BJ (cell line): ENCODE measurements around the gene MORN5. TPM values are rescaled to one million over a fixed set of nuclear protein-coding genes. Genes with fewer than 3 reads are reported as not detected.

Experiments
- CTCF ChIA-PET: fragments of 350-600 bp; formaldehyde crosslinking; extraction: SDS; loops from one replicate; lab custom pipeline; 2021; ENCODE audit warnings: antibody characterized with exemption, inconsistent platforms; lab: Yijun Ruan, JAX
- POLR2A ChIA-PET: fragments of 300-600 bp; sonication (Branson Sonifier 250); formaldehyde crosslinking; extraction: SDS; loops from one replicate; lab custom pipeline; 2021; ENCODE audit warnings: antibody characterized with exemption; lab: Charles Lee
- DNase-seq: peaks from one replicate; pipeline ENCODE4 v3.0.0-alpha.2; 2011; ENCODE audit warnings: low read depth
- H3K27me3 ChIP-seq: 2 replicates; pipeline ENCODE4 v1.6.0; 2011; ENCODE audit warnings: low read length; ENCODE audit not compliant: control insufficient read depth, insufficient read depth
- H3K36me3 ChIP-seq: 2 replicates; pipeline ENCODE4 v1.5.1; 2011; ENCODE audit warnings: low read length; ENCODE audit not compliant: control insufficient read depth, insufficient read depth
- H3K4me3 ChIP-seq: 2 replicates; pipeline ENCODE4 v1.5.1; 2011; ENCODE audit warnings: low read depth, mild to moderate bottlenecking, control low read depth, low read length
- polyA plus RNA-seq: library from polyadenylated mRNA; depleted of rRNA; stranded (reverse); fragments of >200 nt; gene quantifications from 2 replicates; pipeline ENCODE4 v1.2.3, GENCODE V29; 2011
- TF ChIP-seq, protein P1 (sequence below): IDR thresholded peaks from 2 replicates; pipeline ENCODE4 v1.5.1; 2011; ENCODE audit warnings: low read depth, mild to moderate bottlenecking, control low read depth, inconsistent platforms, low read length, moderate library complexity; ENCODE audit not compliant: insufficient read depth

Gene MORN5
- polyA plus RNA-seq, 1 experiment: not detected

DNA sequence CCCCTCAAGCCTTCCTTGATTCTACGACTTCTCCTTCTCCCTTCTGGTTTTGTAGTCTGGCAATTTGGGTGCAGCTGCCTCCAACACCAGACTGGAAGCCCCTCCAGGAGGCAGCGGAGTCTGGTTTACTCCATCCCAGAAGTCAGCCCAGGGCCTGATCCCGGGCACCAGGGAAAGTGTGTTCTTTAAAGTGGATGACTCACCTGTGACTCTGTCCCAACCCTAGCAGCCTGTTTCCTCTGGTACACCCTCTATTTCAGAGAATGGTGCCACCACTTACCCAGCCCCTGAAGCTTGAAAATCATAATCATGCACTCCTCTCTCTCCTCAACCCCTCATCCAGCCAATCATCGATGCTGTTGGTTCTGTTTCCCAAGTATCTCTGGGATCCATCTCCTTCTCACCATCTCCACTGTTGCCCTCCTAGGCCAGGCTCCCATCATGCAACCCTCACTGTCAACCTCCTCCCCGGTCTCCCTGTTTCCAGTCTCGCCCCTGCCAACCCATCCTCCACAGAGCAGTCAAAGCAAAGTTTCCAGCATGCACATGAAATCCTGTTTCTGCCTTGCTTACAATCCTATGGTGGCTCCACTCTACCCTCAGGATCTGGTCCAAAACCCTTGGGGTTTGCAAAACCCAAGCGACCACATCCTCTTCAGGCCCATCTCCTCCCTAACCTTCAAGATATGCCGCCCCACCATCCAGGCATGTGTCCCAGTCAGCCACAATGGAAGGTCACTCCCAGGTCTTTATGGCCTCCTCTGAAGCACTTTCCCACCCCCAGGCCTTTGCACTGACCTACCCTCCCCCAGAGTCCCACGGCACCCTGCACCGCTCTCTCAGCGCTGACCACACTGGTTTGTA is 58.6 kb downstream of the MORN5 start:
- H3K36me3 ChIP-seq: no peaks in the 10 kb centered on the region
- no peak overlapping the region for H3K4me3 ChIP-seq
- DNase-seq: no peak
- peaks cover 83% of the 10 kb centered on the region for H3K27me3 ChIP-seq
- ChIA-PET CTCF (no interaction called here), POLR2A (no interaction called here)
- TF ChIP-seq, protein P1, sequence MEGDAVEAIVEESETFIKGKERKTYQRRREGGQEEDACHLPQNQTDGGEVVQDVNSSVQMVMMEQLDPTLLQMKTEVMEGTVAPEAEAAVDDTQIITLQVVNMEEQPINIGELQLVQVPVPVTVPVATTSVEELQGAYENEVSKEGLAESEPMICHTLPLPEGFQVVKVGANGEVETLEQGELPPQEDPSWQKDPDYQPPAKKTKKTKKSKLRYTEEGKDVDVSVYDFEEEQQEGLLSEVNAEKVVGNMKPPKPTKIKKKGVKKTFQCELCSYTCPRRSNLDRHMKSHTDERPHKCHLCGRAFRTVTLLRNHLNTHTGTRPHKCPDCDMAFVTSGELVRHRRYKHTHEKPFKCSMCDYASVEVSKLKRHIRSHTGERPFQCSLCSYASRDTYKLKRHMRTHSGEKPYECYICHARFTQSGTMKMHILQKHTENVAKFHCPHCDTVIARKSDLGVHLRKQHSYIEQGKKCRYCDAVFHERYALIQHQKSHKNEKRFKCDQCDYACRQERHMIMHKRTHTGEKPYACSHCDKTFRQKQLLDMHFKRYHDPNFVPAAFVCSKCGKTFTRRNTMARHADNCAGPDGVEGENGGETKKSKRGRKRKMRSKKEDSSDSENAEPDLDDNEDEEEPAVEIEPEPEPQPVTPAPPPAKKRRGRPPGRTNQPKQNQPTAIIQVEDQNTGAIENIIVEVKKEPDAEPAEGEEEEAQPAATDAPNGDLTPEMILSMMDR: no peak

DNA sequence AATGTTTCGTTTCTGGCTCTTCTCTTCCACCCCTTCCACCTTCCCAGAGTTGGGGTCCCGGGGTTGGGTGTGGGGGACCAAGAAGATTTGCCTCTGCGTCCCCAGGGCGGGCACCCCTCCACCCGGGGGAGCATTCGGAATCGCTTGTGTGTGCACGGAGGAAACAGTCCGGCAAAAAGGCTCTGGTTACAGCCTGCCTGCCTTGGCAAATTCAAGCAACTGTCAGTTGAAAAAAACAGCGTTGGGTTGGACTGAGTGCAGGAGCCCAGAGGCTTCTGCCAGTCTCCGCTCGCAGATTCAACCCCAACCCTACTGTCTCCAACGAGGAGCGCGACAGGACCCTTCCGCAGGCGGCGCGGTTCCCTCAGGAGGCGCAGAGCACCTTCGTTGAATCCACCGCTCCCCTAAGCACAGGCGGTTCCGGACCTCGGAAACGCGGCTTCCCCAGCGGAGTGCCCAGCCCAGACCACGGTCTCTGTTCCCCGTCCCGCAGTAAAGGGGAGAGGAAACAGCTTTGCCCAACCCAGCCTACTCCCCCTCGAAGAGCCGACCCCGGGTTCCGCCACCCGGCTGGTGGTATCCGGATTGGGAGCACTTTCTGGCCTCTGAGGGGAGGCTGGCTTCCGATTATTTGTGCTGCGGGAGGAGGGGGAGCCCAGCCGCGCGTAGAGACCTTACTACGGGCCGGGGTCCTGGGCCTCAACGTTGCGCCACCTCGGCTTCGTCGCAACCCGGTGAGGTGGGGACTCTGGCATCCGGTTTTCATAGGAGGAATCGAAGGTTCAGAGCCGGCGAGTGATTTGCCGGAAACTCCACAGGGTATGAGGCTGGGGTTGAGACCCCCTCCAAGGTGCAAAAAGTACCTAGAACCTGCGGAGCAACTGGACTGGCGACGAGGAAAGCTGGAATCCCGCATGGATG is 59.5 kb downstream of the MORN5 start:
- DNase-seq: no peak
- TF ChIP-seq, protein P1: no peak
- H3K36me3 ChIP-seq: no peaks in the 10 kb centered on the region
- ChIA-PET POLR2A (no interaction called here), CTCF (no interaction called here)
- peaks cover 85% of the 10 kb centered on the region for H3K27me3 ChIP-seq
- H3K4me3 ChIP-seq: no peak overlapping the region

DNA sequence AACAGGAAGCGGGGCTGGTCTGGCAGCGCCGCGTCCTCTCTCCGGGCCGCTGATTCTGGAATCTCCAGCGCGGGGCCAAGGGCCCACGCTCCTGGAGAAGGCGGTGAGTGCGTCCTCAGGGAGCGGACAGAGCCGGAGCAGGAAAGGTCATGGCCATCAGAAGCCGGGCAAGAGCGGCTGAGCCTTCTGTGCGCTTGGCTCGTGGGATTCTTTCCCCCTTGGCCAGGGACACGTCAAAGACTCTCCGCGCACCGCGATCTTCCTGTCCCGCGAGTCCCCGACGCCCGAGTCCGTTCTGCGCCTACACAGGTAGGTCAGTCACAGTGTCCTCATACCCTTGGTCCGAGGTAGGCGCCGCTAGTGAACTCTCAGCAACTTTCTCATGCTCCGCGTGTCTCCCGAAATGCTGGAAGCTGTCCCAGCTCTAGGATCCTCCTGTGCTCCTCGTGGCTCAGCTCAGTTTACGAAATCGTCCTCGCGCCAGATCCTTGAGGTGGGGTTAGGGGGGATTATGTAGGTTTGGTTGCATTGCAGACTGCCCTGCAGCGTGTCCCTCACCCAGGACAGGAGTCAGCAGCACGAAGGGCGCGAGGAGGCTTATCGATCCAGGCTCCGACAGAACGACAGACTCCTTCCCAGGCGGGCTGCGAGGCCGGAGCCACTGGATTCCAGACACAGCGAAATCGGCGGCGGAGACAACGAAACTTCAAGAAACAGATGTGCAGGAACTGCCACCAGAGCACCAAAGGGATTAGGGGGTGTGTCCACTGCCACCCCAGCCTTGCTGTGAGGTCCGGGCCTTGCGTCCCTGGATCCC is 60.4 kb downstream of the MORN5 start:
- Histone ChIP-seq H3K4me3 (no peak overlapping the region), H3K36me3 (no peaks in the 10 kb centered on the region), H3K27me3 (peaks cover 90% of the 10 kb centered on the region)
- TF ChIP-seq, protein P1: no peak
- no peak for DNase-seq
- ChIA-PET CTCF (no interaction called here), POLR2A (no interaction called here)

DNA sequence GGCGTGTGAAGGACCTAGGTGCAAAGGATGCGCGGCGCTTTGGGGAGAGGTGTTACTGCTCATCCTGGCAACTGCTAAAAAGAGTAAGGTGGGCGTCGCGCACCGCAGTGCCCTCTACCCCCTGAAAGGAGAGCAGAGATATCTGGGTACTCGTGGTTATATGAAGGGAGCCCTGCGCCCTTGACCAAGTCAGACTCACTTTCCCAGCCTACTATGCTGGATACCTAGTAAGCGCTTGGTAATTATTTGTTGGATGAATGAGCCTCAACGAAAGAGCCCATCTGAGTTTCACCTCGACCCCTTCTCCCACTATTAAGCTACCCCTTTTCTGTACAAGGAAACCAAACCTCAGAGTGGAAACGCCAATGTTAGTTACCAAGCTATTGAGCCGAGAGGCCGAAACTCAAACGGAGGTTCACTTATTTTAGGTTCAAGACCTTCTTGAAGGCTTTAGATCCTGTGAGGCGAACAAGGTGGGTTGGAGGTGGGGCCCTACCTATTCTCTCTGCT is 61.0 kb downstream of the MORN5 start:
- DNase-seq: no peak
- ChIA-PET POLR2A (no interaction called here), CTCF (no interaction called here)
- Histone ChIP-seq H3K4me3 (no peak overlapping the region), H3K36me3 (no peaks in the 10 kb centered on the region), H3K27me3 (peaks cover 90% of the 10 kb centered on the region)
- TF ChIP-seq, protein P1: no peak
